Activated B cell treated with CpG ODN at 0.5 μM for 24 hours (primary cell): ENCODE results near the gene EVA1B. TPM values are rescaled to one million over a fixed set of nuclear protein-coding genes. Genes with fewer than 3 reads are reported as not detected.

Experiments used
- ATAC-seq: fragments of 200-7000 bp; cut with Tn5 transposase; one replicate; pipeline ENCODE4 v1.10.0; 2021; ENCODE audit warnings: low read depth, mild to moderate bottlenecking, moderate library complexity
- CTCF ChIA-PET: fragments of 350-600 bp; sonication (Branson Sonifier 250); formaldehyde crosslinking; loops from one replicate; lab custom pipeline; 2021; ENCODE audit warnings: antibody characterized with exemption; lab: Charles Lee
- POLR2A ChIA-PET: fragments of 350-600 bp; sonication (Branson Sonifier 250); formaldehyde crosslinking; loops from one replicate; lab custom pipeline; 2021; ENCODE audit warnings: antibody characterized with exemption; lab: Charles Lee
- DNase-seq: peaks from one replicate; pipeline ENCODE4 v3.0.0; 2022
- H3K27ac Mint-ChIP-seq: one replicate; pipeline ENCODE4 v1.8.0; 2020; ENCODE audit warnings: mixed read lengths
- H3K27me3 Mint-ChIP-seq: one replicate; pipeline ENCODE4 v1.8.0; 2021; ENCODE audit warnings: mixed read lengths
- H3K36me3 Mint-ChIP-seq: one replicate; pipeline ENCODE4 v1.8.0; 2021; ENCODE audit warnings: low read depth, mixed read lengths
- H3K4me1 Mint-ChIP-seq: one replicate; pipeline ENCODE4 v1.8.0; 2021; ENCODE audit warnings: mixed read lengths
- H3K4me3 Mint-ChIP-seq: one replicate; pipeline ENCODE4 v1.8.0; 2020; ENCODE audit warnings: mild to moderate bottlenecking, mixed read lengths
- H3K9me3 Mint-ChIP-seq: one replicate; pipeline ENCODE4 v1.8.0; 2020; ENCODE audit warnings: mixed read lengths
- intact Hi-C: fragments of 100-400 bp; cut with micrococcal nuclease; formaldehyde crosslinking; loops from one replicate; pipeline ENCODE4 v1.15.1; 2024
- total RNA-seq: library from RNA; stranded (reverse); gene quantifications from 2 replicates; pipeline ENCODE4 v1.2.3, GENCODE V29; 2022
- TF ChIP-seq, protein P1 (sequence below): fragments of 200-600 bp; IDR thresholded peaks from one replicate; pipeline ENCODE4 v1.8.0; 2022; ENCODE audit warnings: antibody characterized with exemption, mild to moderate bottlenecking

Gene EVA1B
- total RNA-seq, 1 donor from 2014 or later = 1.2 TPM

- no peak overlapping the region for H3K4me3 Mint-ChIP-seq
- peaks cover 74% of the 10 kb centered on the region for H3K36me3 Mint-ChIP-seq
- intact Hi-C loops = no loop called here
- ATAC-seq = no peak
- ChIA-PET POLR2A (interaction anchor here (1.9 kb wide), 1 partner anchor 34 kb away, joined by 9 read pairs; no protein-coding TSS in a partner anchor), CTCF (no interaction called here)
- no peak overlapping the region for H3K27ac Mint-ChIP-seq
- no peak for DNase-seq
- TF ChIP-seq, protein P1, sequence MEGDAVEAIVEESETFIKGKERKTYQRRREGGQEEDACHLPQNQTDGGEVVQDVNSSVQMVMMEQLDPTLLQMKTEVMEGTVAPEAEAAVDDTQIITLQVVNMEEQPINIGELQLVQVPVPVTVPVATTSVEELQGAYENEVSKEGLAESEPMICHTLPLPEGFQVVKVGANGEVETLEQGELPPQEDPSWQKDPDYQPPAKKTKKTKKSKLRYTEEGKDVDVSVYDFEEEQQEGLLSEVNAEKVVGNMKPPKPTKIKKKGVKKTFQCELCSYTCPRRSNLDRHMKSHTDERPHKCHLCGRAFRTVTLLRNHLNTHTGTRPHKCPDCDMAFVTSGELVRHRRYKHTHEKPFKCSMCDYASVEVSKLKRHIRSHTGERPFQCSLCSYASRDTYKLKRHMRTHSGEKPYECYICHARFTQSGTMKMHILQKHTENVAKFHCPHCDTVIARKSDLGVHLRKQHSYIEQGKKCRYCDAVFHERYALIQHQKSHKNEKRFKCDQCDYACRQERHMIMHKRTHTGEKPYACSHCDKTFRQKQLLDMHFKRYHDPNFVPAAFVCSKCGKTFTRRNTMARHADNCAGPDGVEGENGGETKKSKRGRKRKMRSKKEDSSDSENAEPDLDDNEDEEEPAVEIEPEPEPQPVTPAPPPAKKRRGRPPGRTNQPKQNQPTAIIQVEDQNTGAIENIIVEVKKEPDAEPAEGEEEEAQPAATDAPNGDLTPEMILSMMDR = no peak
- H3K9me3 Mint-ChIP-seq = no peaks in the 10 kb centered on the region
- no peaks in the 10 kb centered on the region for H3K27me3 Mint-ChIP-seq
- peaks cover 29% of the 10 kb centered on the region for H3K4me1 Mint-ChIP-seq
Measured at GRCh38 chr1:36352125-36352909, 28.9 kb upstream of the EVA1B start.

- Mint-ChIP-seq H3K9me3 (no peaks in the 10 kb centered on the region), H3K27ac (no peak overlapping the region), H3K27me3 (no peaks in the 10 kb centered on the region), H3K36me3 (peaks cover 73% of the 10 kb centered on the region), H3K4me1 (peaks cover 29% of the 10 kb centered on the region), H3K4me3 (no peak overlapping the region)
- DNase-seq = no peak
- ChIA-PET POLR2A (interaction anchor here (0.6 to 2.1 kb wide), 6 partner anchors 8 to 99 kb away, joined by 3 to 9 read pairs (median 5); partner anchors contain the start of gene OSCP1), CTCF (interaction anchor here (0.8 to 1.8 kb wide), 2 partner anchors 17 to 46 kb away, joined by 4 to 13 read pairs; no protein-coding TSS in a partner anchor)
- intact Hi-C loops = loop anchor here (2.0 kb wide), 1 partner anchor 69 kb away; no protein-coding TSS in a partner anchor
- ATAC-seq = no peak
- TF ChIP-seq, protein P1 = no peak
Measured at GRCh38 chr1:36351227-36351977, 28.0 kb upstream of the EVA1B start.

DNA sequence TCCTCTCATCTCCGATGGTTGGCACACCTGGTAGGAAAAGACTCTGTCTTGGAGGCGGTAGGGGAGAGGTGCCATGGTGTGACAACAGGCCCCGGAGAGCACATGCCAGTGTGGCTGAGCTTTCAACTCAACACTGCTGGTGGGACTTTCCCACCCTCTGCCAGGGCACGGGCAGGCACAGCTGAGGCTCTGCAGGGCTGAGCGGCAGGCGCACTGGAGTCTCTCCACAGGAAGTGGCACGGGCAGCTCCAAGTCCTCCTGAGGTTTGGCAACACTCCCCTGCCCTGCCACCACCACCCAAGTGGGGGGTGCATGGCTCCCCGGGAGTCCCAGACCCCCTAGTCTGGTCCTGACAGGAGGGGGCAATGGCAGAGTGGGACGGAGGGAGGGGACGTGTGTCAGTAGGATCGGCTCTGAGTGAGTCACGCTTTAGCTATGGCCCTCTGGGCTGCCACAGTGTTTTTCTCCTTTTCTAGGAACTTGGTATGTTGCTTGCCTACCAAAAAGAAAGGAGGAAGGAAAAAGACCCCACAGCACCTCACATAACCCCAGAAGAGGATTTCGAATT is 27.3 kb upstream of the EVA1B start:
- peaks cover 72% of the 10 kb centered on the region for H3K36me3 Mint-ChIP-seq
- TF ChIP-seq, protein P1 = no peak
- intact Hi-C loops = loop anchor here (1.0 to 2.0 kb wide), 2 partner anchors 19 to 70 kb away; no protein-coding TSS in a partner anchor
- no peak overlapping the region for H3K4me3 Mint-ChIP-seq
- POLR2A ChIA-PET = interaction anchor here (0.6 to 2.1 kb wide), 7 partner anchors 9 to 100 kb away, joined by 3 to 9 read pairs (median 5); partner anchors contain the start of gene OSCP1
- no peaks in the 10 kb centered on the region for H3K27me3 Mint-ChIP-seq
- no peaks in the 10 kb centered on the region for H3K9me3 Mint-ChIP-seq
- CTCF ChIA-PET = interaction anchor here (0.8 to 1.8 kb wide), 5 partner anchors 17 to 69 kb away, joined by 3 to 13 read pairs (median 4); no protein-coding TSS in a partner anchor
- peak overlapping the region; percentile 66 for H3K27ac Mint-ChIP-seq
- peak; percentile 36 for DNase-seq
- ATAC-seq = peak; percentile 90
- H3K4me1 Mint-ChIP-seq = peaks cover 29% of the 10 kb centered on the region

DNA sequence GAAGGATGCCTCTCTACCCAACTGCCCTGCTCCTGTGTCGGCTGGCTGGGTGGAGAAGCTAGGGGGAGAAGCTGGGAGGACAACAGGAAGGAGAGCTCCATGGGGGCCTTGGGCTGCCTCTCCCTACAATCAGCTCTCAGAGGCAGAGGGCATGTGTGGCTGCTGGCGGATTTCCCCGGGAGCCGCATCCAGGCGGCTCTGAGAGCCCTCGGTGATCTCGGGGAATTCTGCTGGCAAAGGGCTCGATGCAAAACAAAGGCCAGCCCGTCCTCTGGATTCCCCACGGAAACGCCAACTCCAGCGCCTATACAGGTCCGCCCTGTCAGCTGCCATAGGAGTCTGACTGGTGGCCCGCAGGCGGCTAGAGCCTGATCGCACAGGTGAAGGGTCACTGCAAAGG is 26.4 kb upstream of the EVA1B start:
- intact Hi-C loops = loop anchor here (1.0 to 2.0 kb wide), 2 partner anchors 19 to 71 kb away; no protein-coding TSS in a partner anchor
- DNase-seq = no peak
- peaks cover 72% of the 10 kb centered on the region for H3K36me3 Mint-ChIP-seq
- no peaks in the 10 kb centered on the region for H3K27me3 Mint-ChIP-seq
- peaks cover 29% of the 10 kb centered on the region for H3K4me1 Mint-ChIP-seq
- POLR2A ChIA-PET = interaction anchor here (0.9 to 2.1 kb wide), 3 partner anchors 10 to 101 kb away, joined by 3 to 7 read pairs (median 5); partner anchors contain the start of gene OSCP1
- peak overlapping the region; percentile 66 for H3K27ac Mint-ChIP-seq
- no peak overlapping the region for H3K4me3 Mint-ChIP-seq
- CTCF ChIA-PET = interaction anchor here (1.2 to 1.8 kb wide), 4 partner anchors 18 to 70 kb away, joined by 3 to 13 read pairs (median 4); no protein-coding TSS in a partner anchor
- TF ChIP-seq, protein P1 = no peak
- no peak for ATAC-seq
- H3K9me3 Mint-ChIP-seq = no peaks in the 10 kb centered on the region
